Stimulated activated CD4-positive, alpha-beta T cell treated with anti-CD3 and anti-CD28 coated beads, Interleukin-15, amount 100 ng/mL, for 24 hours (primary cell): ENCODE measurements around the gene TRMT10A.

ENCODE experiments used
- DNase-seq: peaks from one replicate; pipeline ENCODE4 v3.0.0-alpha.2; 2020

TRMT10A gene, protein sequence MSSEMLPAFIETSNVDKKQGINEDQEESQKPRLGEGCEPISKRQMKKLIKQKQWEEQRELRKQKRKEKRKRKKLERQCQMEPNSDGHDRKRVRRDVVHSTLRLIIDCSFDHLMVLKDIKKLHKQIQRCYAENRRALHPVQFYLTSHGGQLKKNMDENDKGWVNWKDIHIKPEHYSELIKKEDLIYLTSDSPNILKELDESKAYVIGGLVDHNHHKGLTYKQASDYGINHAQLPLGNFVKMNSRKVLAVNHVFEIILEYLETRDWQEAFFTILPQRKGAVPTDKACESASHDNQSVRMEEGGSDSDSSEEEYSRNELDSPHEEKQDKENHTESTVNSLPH

DNA sequence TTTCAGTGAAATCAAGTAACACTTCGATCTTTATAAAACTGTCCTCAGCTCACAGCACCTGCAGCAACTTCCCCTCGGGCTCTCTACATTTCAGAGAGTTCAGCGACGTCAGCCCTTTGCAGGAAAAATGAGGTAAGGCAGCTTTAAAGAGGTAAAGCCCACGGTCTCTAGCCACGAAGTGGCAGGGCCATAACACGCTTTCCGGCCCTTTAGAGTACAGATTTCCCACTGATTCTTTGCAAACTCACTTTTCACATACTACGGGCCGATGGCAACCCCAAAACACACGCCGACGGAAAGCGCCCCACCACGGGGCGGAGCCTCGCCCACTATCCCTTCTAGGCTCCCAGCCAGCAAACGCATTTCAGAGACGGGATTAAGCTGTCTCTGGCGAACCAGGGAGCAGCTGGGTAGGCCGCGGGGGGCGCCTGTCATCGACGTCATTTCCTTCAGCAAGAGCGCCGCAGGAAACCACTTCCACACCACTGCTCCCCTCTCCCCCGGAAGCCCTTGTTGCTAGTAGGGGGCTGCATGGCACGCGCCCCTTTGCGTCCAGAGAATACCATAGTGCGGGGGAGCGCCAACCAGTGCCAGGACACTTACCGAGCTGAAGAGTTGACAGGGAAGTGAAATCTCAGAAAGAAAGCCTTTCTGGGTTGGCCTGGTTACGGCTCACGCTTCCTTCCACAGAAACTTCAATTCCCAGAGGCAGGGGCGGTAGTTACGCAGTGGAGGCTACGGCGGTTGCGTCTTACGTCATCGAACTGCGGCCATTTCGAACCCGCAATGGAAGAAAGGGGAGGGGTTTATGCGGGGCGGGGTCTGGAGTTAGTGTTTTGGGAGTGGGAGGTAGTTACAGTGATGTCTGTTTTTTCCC lies at the start of gene TRMT10A:
Gene TRMT10A (minus strand): TSS at position 730 of the 877 bp plus-strand sequence. CDS start 4,701 bp downstream, outside the sequence.
- DNase-seq: peak; percentile 97

DNA sequence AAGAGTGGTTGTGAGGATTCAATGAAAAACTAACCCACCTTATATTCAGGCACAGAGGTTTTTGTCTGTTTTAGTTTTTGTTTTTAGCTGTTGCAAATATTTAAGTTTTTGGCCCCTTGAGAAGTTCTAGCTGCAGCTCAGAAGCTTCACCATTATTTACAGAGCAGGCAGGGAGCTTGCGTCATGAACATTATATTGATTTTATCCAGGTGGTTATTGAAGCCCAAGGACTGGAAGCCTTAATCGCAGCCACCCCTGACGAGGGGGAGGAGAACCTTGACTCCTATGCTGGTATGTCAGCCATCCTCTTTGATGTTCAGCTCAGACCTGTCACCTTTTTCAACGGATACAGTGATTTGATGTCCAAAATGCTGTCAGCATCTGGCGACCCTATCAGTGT lies 48.9 kb upstream of the TRMT10A start:
- no peak for DNase-seq

DNA sequence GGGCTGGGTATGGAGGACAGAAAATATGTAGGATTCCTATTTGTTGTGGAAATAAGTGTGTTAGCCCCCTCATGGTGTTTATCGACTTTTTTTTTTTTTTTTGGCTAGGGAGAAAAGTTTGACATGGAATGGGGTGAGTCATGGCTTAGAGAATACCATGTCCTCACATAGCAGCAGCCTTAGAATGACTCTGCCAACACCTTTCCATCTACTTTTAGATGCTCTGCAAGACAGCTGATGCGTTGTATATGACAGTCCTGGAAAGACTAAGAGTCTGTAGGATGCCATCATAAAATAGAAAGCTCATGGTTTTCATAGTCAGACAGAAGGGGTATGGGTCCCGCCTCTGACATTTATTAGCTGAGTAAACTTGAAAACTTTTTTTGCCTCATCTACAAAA lies 48.4 kb upstream of the TRMT10A start:
- no peak for DNase-seq

DNA sequence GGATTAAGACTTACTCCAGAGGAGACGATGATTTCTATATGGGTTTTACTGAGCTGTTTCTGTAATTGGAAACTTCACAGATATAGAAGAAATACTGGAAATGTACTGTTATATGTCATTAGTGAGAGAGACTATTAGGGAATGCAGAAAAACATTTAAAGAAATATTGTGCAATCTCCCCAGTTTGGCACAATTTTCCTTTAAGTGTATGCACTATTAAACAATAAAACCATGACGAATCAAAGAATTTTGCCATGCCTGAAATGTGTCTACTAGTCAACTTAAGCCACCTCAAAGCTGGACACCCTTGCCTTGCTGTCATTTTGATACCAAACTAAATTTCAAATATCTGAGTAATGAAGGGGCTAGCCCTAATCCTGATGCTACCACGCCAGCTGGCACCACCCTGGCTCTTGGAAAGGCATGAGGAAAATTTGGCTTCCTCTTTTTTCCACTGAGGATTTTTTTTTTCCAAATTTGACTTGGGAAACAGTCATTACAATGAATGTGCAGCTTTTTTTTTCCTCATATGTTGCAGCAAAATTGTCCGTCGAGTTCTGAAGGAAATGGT lies 46.9 kb upstream of the TRMT10A start:
- no peak for DNase-seq

DNA sequence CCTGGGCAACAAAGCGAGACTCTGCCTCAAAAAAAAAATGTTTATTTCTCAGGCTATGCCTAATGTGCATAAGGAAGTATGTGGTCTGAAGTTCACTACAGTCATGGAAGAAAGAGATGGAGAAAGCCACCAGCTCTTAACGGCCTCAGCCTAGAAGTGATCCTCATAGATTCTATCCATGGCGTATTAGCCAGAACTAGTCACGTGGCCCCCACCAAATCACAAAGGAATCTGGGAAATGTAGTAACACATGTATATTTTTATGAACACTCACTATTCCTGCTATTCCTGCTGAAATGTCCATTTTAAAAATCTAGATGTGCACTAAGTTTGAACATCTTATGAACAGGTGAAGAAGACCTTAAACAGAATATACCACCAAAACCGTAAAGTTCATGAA lies 44.6 kb upstream of the TRMT10A start:
- DNase-seq: no peak

DNA sequence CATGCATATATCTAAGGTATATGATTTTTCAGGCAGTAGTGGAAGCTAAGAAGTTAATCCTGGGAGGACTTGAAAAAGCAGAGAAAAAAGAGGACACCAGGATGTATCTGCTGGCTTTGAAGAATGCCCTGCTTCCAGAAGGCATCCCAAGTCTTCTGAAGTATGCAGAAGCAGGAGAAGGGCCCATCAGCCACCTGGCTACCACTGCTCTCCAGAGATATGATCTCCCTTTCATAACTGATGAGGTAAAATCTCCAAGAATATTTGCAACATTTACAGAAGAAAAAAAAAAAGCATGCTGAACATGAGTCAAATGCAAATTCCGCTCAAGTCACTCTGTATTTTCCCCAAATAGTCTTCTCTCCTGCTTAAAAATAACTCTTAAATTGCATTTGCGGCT lies 42.9 kb upstream of the TRMT10A start:
- DNase-seq: no peak

DNA sequence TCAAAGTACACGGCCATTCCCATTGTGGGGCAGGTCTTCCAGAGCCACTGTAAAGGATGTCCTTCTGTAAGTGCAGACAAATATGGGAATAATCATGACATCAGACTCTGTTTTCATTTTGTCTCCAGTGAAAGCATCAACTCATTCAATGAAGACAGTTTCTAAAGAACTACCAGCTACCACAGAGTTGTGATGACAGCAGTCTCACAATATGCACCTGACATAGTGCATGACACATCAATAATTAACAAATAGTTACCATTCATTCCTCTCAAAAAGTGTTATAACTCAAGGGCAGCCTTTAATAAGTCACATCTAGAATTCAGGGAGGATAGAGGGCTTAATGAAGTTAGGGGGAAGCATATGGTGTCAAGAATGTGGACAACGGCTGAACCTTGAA lies 31.0 kb upstream of the TRMT10A start:
- DNase-seq: no peak

DNA sequence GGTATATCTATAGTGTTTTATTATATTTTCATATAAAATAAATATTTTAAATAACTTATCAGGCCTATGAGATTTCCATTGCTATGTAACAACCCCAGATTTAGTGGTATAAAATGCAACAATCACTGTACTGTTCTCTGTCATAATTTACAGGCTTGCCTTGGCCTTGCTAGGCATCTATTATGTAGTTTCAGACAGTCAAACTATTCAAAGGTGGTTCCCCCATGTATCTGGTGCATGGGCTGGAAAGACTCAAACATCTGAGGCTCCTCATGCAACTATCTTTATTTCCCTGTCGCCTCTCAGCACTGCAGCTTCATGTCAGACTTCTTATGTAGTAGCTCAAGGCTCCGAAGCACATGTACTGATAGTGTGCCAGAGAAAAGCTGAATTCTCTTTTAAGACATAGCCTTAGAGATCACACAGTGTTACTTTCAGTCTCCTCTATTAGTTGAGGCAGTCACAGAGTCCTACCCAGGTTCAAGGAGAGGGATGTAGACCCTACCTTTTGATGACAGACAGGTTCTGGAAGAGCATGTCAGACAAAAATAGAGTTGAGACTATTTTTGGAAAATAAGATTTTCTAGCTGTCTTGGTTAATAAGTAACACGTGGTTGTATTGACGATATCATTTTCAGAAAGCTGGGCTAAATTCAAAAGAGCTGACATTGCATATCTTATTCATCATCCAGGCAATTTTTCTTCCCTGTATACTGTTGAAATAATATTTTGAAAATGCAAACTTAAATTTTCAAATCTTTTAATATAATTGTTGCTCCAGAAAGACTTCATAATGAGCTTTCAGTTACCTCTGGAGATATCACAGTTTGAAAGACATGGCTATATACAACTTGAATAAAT lies 30.2 kb upstream of the TRMT10A start:
- no peak for DNase-seq

DNA sequence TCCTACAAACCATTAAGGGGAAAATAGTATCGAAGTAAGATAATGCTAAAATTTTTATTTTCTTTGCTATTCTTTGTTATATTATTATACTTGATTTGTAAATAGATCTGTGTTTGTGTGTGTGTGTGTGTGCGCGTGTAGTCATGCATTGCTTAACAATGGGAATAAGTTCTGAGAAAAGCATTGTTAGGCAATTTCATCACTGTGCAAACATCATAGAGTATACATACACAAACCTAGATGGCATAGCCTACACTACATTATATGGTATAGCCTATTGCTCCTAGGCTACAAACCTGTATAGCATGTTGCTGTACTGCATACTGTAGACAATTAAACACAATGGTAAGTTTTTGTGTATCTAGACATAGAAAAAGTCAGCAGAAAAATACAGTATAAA lies 27.9 kb upstream of the TRMT10A start:
- no peak for DNase-seq

DNA sequence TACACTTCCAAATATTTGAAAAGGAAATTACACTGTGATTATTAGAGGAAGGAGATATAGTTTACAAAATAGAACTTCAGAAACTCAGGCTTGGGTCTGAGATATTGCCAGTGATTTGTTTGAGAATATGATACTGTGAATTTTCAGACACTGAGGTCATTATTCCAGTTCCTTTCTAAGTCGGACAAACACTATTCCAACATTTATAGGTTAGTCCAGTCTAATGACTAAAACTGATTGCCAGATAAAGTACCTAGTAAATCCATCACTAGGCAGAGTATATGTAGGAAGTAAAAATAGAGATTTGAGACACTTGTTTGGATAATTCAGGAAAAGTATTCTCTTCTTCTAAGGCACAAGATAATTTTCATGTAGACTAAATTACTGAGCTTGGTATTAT lies 24.0 kb upstream of the TRMT10A start:
- DNase-seq: no peak

DNA sequence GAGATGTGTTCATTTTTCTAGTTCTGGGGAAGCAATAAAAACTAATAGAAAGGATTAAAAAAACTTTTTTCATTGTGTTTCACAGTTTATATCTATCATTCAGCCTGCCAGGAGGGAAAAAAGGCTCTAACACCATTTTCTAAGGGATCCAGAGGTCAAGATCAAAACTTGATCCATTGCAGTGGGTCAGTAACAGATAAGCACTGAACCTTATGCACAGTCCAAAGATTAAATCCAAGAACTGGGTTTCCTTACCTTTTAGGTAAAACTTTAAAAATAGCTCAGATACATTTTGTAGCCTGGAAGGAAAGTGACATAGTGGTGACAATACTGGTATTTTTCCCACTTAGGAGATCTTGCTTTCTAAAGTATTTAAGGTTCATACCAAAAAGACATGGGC lies 23.5 kb upstream of the TRMT10A start:
- no peak for DNase-seq

DNA sequence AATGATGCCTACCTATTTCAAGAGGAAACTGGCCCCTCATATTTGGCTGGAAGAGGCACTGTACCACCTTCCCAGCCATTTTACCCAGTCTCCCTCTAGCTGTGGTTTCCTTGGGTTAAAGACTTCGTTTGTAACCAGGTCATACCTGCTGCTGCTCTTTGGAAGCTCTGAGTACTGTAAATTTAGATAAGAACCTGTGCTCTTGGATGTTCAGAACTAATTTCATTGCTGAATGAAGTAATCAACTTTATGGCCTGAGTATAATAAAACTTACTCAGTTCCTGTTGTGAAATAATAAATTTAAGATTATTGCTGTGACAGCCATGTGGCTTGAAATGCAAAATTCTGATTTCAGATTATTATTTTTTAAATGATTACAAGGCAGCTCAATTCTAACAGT lies 23.0 kb upstream of the TRMT10A start:
- DNase-seq: no peak

DNA sequence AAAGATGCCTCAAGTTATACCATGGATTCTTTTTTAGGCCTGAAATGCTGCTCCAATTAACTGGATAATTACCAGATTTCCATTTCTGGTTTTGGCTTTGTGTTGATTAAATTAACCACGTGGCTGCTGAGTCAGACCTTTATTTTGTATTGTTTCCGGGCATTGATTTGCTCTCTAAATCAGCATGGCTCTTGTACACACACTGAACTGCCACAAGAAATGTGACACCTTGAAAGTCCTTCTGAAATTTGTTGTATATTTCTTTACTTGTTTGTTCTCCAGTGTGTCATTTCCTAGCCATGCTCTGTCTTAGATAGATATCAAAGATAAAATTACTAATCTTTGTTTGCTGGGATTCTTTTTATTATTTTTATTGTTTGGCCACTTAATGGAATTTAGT lies 22.5 kb upstream of the TRMT10A start:
- no peak for DNase-seq

DNA sequence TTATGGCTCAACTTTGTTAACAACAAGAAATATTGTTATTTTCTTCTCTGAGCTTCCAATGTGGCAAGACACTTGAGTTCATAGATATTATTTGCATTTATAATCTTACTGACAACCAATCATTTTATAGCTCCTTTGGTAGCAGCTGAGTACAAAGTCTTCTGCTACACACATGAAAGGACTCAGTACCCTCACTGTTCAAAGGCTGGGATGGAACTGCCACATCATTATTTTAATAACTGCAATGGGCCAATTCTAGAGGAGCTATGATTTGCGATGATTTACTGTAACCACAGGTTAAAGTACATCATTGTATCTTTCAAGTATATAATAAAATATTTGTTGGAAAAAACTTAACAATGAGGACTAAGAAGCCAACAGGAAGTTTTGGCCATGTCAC lies 21.7 kb upstream of the TRMT10A start:
- DNase-seq: no peak

DNA sequence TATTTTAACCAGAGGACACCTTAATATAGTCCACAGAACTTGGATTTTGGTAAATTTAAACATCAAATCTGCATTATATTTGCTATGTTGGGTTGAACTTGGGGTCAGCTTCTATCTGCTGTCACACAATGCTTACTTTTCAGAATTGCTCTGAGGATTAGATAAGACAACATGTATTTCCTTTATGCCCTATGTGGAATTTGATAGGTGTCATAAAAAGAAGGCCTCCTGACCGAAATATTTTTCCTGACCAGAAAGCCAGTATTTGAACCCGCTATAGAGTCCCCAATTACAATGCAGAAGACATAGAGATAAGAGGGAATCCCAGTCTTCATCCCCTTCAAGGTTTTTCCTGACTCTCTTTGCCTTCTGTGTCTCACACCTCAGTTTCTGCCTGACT lies 14.9 kb upstream of the TRMT10A start:
- no peak for DNase-seq

DNA sequence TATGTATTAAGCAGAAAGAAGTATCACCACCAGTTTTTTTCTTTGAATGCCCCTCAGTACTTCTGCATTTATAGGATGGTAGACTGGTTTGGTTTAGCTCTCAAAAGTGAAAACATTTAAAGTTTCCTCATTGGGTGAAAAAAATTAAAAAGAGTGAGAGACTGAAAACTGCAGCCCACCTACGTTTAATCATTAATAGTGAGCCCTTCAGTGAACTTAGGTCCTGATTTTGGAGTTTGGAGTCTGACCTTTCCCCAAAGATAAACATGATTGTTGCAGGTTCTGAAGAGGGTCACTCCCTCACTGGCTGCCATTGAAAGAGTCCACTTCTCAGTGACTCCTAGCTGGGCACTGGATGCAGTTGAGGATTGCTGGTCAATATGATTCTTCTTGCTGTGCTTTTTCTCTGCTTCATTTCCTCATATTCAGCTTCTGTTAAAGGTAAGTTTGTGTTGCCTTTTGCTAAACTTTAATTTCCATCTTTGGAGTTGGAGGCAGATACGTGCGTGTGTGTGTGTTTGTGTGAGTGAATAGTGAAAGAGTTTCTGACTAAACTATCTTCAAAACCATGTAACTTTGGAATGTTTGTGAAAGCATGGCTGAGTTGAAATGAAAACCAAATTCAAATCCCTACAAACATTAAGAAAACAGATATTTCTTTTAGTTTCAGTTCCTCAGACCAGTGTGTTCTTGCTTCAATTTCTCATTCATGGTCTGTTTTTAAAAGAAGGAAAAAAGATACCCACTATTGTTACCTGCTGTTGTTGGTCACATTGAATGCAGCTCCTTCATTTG lies 10.9 kb upstream of the TRMT10A start, which contains the start of gene MTTP:
Gene MTTP (plus strand): TSS at position 295 of the 795 bp plus-strand sequence. CDS start 86 bp downstream, at position 381.
- DNase-seq: no peak

DNA sequence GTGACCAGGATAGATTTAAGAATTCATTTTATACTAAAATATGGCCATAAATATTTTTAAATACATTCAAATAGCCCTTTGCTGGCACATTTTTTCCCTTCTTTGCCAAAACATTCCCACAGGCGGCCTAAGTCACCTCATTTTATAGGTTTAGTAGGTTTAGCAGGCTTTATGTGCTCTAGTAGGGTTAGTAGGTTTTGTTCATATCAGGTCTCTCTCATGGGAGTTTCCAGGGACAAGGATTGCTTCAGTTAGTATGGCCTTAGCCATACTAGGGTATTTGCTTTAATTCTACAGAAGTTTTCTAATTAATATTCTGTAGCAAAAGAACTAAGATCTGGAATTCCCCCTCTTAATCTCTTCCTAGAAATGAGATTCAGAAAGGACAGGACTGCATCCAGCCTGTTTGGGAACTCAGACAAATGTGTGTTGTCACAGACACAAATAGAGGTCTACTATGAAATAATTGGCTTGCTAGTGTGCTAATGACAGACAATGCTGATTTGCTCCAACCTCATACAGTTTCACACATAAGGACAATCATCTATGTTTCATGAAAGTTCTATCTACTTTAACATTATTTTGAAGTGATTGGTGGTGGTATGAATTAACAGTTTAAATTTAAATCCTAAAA lies 10.0 kb upstream of the TRMT10A start:
- DNase-seq: no peak

DNA sequence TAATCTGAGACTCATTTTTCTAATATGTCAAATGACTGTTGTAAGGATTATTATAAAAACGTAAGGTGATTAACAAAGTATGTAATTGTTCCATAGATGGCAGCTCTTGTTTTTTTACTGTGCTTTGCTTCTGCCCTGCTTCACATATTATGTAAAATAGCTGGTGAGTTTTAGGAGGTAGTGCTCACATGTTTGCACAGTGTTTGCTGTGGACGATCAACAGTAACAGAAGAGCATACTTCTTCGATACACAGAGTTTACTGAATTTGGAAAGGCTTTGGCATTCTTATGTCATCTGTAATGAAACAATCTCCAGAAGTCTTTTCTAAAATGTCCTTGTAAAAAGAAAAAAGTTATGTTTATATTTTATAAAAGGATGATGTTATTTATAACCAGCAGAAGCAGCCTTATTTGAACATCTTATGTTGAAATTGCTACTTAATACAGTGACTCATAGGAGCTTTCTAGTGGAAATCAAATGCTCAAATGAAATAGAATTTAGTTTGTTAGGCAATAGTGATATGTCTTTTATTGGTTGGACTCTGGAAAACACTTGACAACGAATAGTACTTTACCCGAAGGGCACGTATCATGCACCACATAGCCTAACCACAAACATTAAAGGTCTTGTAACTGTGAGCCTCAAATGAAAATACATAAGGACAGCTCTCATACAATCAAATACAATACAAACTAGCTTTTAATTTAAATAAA lies 8.8 kb upstream of the TRMT10A start:
- DNase-seq: no peak

DNA sequence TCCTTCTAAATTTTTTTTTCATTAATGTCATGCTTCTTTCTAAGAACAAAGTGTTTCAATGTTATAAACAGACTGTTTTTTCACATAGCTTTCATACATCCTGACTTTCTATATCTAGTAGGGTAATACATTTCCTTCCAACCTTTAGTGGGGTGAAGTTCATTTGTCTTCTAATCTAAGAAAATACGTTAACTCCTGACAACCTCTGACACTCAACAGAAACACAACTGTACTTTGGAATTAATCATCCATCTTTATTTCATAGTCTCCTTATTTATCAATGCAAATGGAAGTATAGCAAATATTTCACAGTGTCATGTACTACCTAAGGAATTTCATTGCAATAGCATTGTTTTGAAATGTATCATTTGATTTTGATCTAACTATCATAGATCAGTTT lies 8.0 kb upstream of the TRMT10A start:
- DNase-seq: no peak

DNA sequence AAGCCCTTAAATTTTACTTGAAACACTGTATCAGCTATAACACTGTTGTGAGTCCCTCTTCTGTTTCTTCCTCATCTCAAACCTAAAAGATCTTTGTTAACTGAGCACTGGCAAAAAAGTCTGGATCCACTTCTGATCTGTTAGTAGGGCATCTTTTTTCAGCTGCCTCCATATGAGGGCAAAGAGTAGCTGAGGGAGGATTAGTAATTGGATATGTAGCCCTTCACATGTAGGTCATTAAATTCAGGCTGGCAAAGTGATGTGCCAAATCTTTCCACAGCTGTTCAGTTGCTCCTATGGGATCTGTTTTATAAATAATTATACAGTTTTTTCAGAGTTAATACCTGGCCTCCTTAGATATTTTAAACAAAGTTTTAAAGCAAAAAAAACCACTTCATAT lies 1.1 kb upstream of the TRMT10A start:
- no peak for DNase-seq

DNA sequence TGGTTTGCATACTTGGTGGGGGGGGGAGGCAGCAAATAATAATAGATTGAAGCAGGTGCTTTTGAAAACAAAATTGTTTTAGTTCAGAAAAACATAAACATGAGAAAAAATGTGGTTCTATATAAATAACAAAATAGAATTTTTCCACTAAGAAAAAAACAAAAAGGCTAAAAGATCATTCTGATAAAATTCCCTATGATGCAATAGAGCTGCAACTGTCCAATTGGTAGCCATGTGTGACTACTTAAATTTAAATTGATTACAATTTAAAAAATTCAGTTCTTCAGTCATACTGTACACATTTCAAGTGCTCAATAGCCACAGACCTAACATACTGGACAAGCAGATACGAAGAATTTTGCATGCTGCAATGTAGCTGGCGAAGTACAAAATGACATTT lies 11.0 kb downstream of the TRMT10A start:
- no peak for DNase-seq
